ENCODE measurements around the gene RBPMS2.
"Not testable (repeated sequence)": the region's sequence is repeated elsewhere in the genome, so short reads cannot be mapped to it uniquely, and the experiment has no call there.

The RBPMS2 gene

DNA sequence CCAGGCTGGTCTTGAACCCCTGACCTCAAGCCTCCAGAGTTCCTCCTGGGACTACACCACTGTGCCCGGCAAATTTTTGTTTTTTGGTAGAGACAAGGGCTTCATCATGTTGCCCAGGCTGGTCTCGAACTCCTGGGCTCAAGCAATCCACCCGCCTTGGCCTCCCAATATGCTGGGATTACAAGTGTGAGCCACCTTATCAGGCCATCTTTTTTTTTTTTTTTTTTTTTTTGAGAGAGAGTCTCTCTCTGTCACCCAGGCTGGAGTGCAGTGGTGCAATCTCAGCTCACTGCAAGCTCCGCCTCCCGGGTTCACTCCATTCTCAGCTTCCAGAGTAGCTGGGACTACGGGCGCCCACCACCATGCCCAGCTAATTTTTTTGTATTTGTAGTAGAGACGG is 38.9 kb upstream of the RBPMS2 start:
- not testable (repeated sequence) for H3K4me3 ChIP-seq (ENCODE audit: low read length in 2 of 2); H2AFZ ChIP-seq (ENCODE audit: low read length); H4K8ac ChIP-seq (ENCODE audit: low read depth, low read length); H3K79me1 ChIP-seq (ENCODE audit: low read depth, low read length); H3K27me3 ChIP-seq (ENCODE audit: control insufficient read depth in 3 of 3, insufficient read depth in 3 of 3, low read depth in 1 of 3, low read length in 3 of 3); H2BK5ac ChIP-seq (ENCODE audit: low read length); H3K4me2 ChIP-seq (ENCODE audit: insufficient read depth, low read length, poor library complexity, severe bottlenecking); H3K9me3 ChIP-seq (replicated peaks in 1 of 2; ENCODE audit: control insufficient read depth in 2 of 2, insufficient read depth in 1 of 2, low read depth in 1 of 2, low read length in 2 of 2); H2AK5ac ChIP-seq (ENCODE audit: low read depth, low read length); H3K4ac ChIP-seq (ENCODE audit: low read length); H3K14ac ChIP-seq (ENCODE audit: low read length); H2BK120ac ChIP-seq (ENCODE audit: low read depth, low read length); H3K23ac ChIP-seq (ENCODE audit: low read depth, low read length, poor library complexity); DNase-seq (ENCODE audit: low spot score); H3K27ac ChIP-seq (replicated peaks; ENCODE audit: low read length); H3K9ac ChIP-seq (ENCODE audit: low read depth, low read length, poor library complexity); H2BK12ac ChIP-seq (ENCODE audit: low read length); H4K91ac ChIP-seq (ENCODE audit: low read depth, low read length, poor library complexity); H3K18ac ChIP-seq (ENCODE audit: low read length); H2BK15ac ChIP-seq (ENCODE audit: low read length)
- no CpG with 5 or more reads among the region's 8 CpGs for WGBS, 2 donors (ENCODE audit: extremely low coverage in 2 of 2, insufficient read length in 2 of 2, insufficient replicate concordance in 1 of 2)
- peaks cover 13 to 37% of the 10 kb centered on the region in 2 donors for H3K36me3 ChIP-seq (replicated peaks in 1 of 2; ENCODE audit: control insufficient read depth in 2 of 2, insufficient read depth in 2 of 2, low read length in 2 of 2)
- peaks cover 8 to 12% of the 10 kb centered on the region in 2 donors for H3K4me1 ChIP-seq (ENCODE audit: control insufficient read depth in 2 of 2, insufficient read depth in 1 of 2, low read depth in 1 of 2, low read length in 2 of 2)

DNA sequence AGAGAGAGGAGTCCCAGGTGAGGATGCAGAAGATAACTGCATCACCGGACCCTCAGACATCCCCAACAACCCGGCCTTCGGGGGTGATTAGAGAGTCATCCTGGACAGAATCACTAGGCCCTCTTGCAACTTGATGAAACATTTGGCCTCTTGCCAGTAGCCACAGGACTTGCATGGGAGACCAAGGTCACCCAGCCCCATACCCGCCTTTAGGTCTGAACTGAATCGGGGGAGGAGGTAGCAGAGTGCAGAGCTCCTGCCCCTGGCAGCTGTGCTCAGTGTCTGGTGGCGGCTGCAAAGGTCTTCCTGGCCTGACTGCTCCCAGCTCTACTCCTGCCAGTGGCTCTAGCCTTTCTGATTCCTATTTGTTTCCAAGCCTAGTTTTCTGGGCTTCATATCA is 37.7 kb upstream of the RBPMS2 start:
- Histone ChIP-seq H4K8ac (ENCODE audit: low read depth, low read length) (no peak overlapping the region), H3K36me3 (replicated peaks in 1 of 2; ENCODE audit: control insufficient read depth in 2 of 2, insufficient read depth in 2 of 2, low read length in 2 of 2) (peaks cover 9 to 25% of the 10 kb centered on the region in 2 donors), H3K4me1 (ENCODE audit: control insufficient read depth in 2 of 2, insufficient read depth in 1 of 2, low read depth in 1 of 2, low read length in 2 of 2) (peaks cover 9 to 21% of the 10 kb centered on the region in 2 donors), H3K4me3 (ENCODE audit: low read length in 2 of 2) (no peak overlapping the region), H2AFZ (ENCODE audit: low read length) (no peak overlapping the region), H3K9ac (ENCODE audit: low read depth, low read length, poor library complexity) (no peak overlapping the region), H3K4me2 (ENCODE audit: insufficient read depth, low read length, poor library complexity, severe bottlenecking) (no peak overlapping the region), H3K18ac (ENCODE audit: low read length) (no peak overlapping the region), H3K23ac (ENCODE audit: low read depth, low read length, poor library complexity) (no peak overlapping the region), H3K4ac (ENCODE audit: low read length) (no peak overlapping the region), H3K14ac (ENCODE audit: low read length) (no peak overlapping the region), H3K79me1 (ENCODE audit: low read depth, low read length) (no peaks in the 10 kb centered on the region), H3K9me3 (replicated peaks in 1 of 2; ENCODE audit: control insufficient read depth in 2 of 2, insufficient read depth in 1 of 2, low read depth in 1 of 2, low read length in 2 of 2) (no peaks in the 10 kb centered on the region), H4K91ac (ENCODE audit: low read depth, low read length, poor library complexity) (no peak overlapping the region), H2BK120ac (ENCODE audit: low read depth, low read length) (no peak overlapping the region), H2BK5ac (ENCODE audit: low read length) (no peak overlapping the region), H3K27me3 (ENCODE audit: control insufficient read depth in 3 of 3, insufficient read depth in 3 of 3, low read depth in 1 of 3, low read length in 3 of 3) (no peaks in the 10 kb centered on the region), H3K27ac (replicated peaks; ENCODE audit: low read length) (no peak overlapping the region), H2BK12ac (ENCODE audit: low read length) (no peak overlapping the region), H2AK5ac (ENCODE audit: low read depth, low read length) (no peak overlapping the region), H2BK15ac (ENCODE audit: low read length) (no peak overlapping the region)
- no CpG with 5 or more reads among the region's 6 CpGs for WGBS, 2 donors (ENCODE audit: extremely low coverage in 2 of 2, insufficient read length in 2 of 2, insufficient replicate concordance in 1 of 2)
- no peak for DNase-seq (ENCODE audit: low spot score)

DNA sequence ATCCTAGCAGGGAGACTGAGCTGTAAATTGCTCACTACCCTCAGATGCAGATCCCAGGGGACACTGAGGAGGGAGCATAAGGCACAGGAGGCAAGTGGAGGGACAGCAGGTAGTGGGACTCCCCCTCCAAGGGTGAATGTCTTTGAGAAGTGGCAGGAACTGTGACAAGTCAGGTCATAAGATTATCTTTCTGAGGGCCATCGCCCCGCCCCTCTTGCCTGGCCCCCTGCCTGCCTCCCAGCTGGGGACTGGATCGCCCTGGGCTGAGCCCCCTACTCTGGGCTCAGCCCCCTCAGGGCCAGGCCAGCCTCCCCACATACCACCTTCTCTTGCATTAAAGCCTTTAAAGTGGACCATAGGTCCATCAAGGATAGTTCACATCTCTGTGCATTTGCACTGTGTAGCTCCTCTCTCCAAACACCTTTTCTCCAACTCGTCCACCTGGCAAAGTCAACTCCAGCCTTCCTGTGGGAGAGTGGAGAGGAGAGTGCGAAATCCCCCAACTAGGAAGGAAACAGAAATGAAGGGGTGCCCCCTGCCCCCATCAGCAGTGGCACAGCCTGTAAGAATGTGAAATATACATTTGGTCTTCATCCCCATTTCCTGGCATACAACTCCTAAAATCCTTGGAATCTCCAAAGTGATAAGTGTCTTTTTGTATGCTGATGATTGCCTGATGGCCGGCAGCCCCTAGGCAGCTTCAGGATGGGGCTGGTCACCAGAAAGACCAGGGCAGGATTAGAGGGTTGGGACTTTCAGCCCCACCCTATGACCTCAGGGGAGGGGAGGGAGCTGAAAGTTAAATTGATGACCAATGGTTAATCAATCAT is 35.3 kb upstream of the RBPMS2 start:
- H3K27ac ChIP-seq (replicated peaks; ENCODE audit: low read length) = no peak overlapping the region

DNA sequence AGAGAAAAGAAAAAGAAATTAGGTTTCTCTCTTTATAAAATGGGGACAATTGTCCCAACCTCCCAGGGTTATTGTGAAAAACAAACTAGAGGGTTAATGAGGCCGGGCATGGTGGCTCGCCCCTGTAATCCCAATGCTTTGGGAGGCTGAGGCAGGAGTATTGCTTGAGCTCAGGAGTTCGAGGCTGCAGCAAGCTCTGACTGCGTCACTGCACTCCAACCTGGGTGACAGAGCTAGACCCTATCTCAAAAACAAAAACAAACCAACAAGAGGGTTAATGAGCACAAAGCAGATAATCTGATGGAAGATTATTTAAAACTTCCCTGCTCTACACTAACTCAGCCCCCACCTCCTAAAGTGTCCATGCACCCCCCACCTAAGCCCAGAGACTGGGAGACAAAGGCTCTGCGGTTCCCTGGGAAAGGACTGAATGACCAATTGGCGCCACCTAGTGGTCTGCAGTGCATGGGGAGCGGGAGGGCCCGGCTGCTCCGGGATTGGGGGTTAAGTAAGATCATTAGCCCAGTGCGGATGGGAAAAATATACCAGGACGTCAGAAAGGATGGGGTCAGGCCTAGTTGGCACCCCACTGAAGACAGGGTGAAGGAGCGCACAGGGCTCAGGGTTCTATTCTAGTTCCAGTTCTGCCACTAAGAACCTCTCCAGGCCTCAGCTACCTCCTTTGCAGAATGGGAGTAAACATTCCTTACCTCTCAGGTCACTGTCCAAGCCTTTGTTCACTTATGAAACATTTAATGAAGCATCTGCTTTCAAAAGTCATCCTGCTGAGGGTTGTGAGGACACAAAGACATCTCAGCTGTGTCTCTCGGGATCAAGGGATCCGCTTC is 34.5 kb upstream of the RBPMS2 start:
- no CpG with 5 or more reads among the region's 14 CpGs for WGBS, 2 donors (ENCODE audit: extremely low coverage in 2 of 2, insufficient read length in 2 of 2, insufficient replicate concordance in 1 of 2)
- H3K27ac ChIP-seq (replicated peaks; ENCODE audit: low read length) = no peak overlapping the region

More for the DNA sequence above, 35.3 kb upstream of the RBPMS2 start:
- H4K91ac ChIP-seq (ENCODE audit: low read depth, low read length, poor library complexity) = no peak overlapping the region
- WGBS, 2 donors (ENCODE audit: extremely low coverage in 2 of 2, insufficient read length in 2 of 2, insufficient replicate concordance in 1 of 2) = no CpG with 5 or more reads among the region's 6 CpGs
- H3K9me3 ChIP-seq (replicated peaks in 1 of 2; ENCODE audit: control insufficient read depth in 2 of 2, insufficient read depth in 1 of 2, low read depth in 1 of 2, low read length in 2 of 2) = no peaks in the 10 kb centered on the region
- peaks cover 0 to 5% of the 10 kb centered on the region in 2 donors for H3K36me3 ChIP-seq (replicated peaks in 1 of 2; ENCODE audit: control insufficient read depth in 2 of 2, insufficient read depth in 2 of 2, low read length in 2 of 2)
- H3K18ac ChIP-seq (ENCODE audit: low read length) = peak overlapping the region; percentile 6
- peak overlapping the region; percentile 47 for H3K9ac ChIP-seq (ENCODE audit: low read depth, low read length, poor library complexity)
- H2BK15ac ChIP-seq (ENCODE audit: low read length) = no peak overlapping the region
- H3K14ac ChIP-seq (ENCODE audit: low read length) = no peak overlapping the region
- H4K8ac ChIP-seq (ENCODE audit: low read depth, low read length) = no peak overlapping the region
- H2AK5ac ChIP-seq (ENCODE audit: low read depth, low read length) = peak overlapping the region; percentile 1
- no peaks in the 10 kb centered on the region for H3K27me3 ChIP-seq (ENCODE audit: control insufficient read depth in 3 of 3, insufficient read depth in 3 of 3, low read depth in 1 of 3, low read length in 3 of 3)
- no peak overlapping the region for H2BK5ac ChIP-seq (ENCODE audit: low read length)
- no peaks in the 10 kb centered on the region for H3K79me1 ChIP-seq (ENCODE audit: low read depth, low read length)
- H3K23ac ChIP-seq (ENCODE audit: low read depth, low read length, poor library complexity) = no peak overlapping the region
- no peak overlapping the region for H3K4ac ChIP-seq (ENCODE audit: low read length)
- H3K4me2 ChIP-seq (ENCODE audit: insufficient read depth, low read length, poor library complexity, severe bottlenecking) = no peak overlapping the region
- no peak overlapping the region for H2BK120ac ChIP-seq (ENCODE audit: low read depth, low read length)
- DNase-seq (ENCODE audit: low spot score) = no peak
- peak overlapping the region; percentile 4 for H2AFZ ChIP-seq (ENCODE audit: low read length)
- no peak overlapping the region for H2BK12ac ChIP-seq (ENCODE audit: low read length)
- no peak overlapping the region for H3K4me3 ChIP-seq (ENCODE audit: low read length in 2 of 2)
- peaks cover 20 to 34% of the 10 kb centered on the region in 2 donors for H3K4me1 ChIP-seq (ENCODE audit: control insufficient read depth in 2 of 2, insufficient read depth in 1 of 2, low read depth in 1 of 2, low read length in 2 of 2)

More for the DNA sequence above, 34.5 kb upstream of the RBPMS2 start:
- Histone ChIP-seq H3K9me3 (replicated peaks in 1 of 2; ENCODE audit: control insufficient read depth in 2 of 2, insufficient read depth in 1 of 2, low read depth in 1 of 2, low read length in 2 of 2) (no peaks in the 10 kb centered on the region), H3K18ac (ENCODE audit: low read length) (no peak overlapping the region), H4K91ac (ENCODE audit: low read depth, low read length, poor library complexity) (no peak overlapping the region), H2BK12ac (ENCODE audit: low read length) (no peak overlapping the region), H3K4me2 (ENCODE audit: insufficient read depth, low read length, poor library complexity, severe bottlenecking) (no peak overlapping the region), H3K14ac (ENCODE audit: low read length) (no peak overlapping the region), H3K4ac (ENCODE audit: low read length) (no peak overlapping the region), H3K9ac (ENCODE audit: low read depth, low read length, poor library complexity) (peak overlapping the region; percentile 47), H2BK120ac (ENCODE audit: low read depth, low read length) (no peak overlapping the region), H2AK5ac (ENCODE audit: low read depth, low read length) (peak overlapping the region; percentile 1), H2AFZ (ENCODE audit: low read length) (peak overlapping the region; percentile 4), H3K27me3 (ENCODE audit: control insufficient read depth in 3 of 3, insufficient read depth in 3 of 3, low read depth in 1 of 3, low read length in 3 of 3) (no peaks in the 10 kb centered on the region), H2BK5ac (ENCODE audit: low read length) (no peak overlapping the region), H4K8ac (ENCODE audit: low read depth, low read length) (no peak overlapping the region), H2BK15ac (ENCODE audit: low read length) (no peak overlapping the region), H3K23ac (ENCODE audit: low read depth, low read length, poor library complexity) (no peak overlapping the region), H3K36me3 (replicated peaks in 1 of 2; ENCODE audit: control insufficient read depth in 2 of 2, insufficient read depth in 2 of 2, low read length in 2 of 2) (no peaks in the 10 kb centered on the region), H3K4me1 (ENCODE audit: control insufficient read depth in 2 of 2, insufficient read depth in 1 of 2, low read depth in 1 of 2, low read length in 2 of 2) (peaks cover 20 to 34% of the 10 kb centered on the region in 2 donors), H3K79me1 (ENCODE audit: low read depth, low read length) (no peaks in the 10 kb centered on the region), H3K4me3 (ENCODE audit: low read length in 2 of 2) (no peak overlapping the region)
- DNase-seq (ENCODE audit: low spot score) = peak; percentile 83

Data from neuronal stem cell (in vitro differentiated cells).